Neural crest cell (in vitro differentiated cells): Measurements from ENCODE around the gene HOXD10. TPM values are rescaled to one million over a fixed set of nuclear protein-coding genes. Genes with fewer than 3 reads are reported as not detected.

ENCODE experiments used
- DNase-seq: peaks from one replicate; pipeline ENCODE4 v3.0.0; 2021; ENCODE audit warnings: low read depth, mixed read lengths, low spot score
- H3K27ac Mint-ChIP-seq: one replicate; pipeline ENCODE4 v1.8.0; 2021; ENCODE audit warnings: mild to moderate bottlenecking, mixed read lengths; ENCODE audit not compliant: unreplicated experiment
- H3K27me3 Mint-ChIP-seq: 2 replicates; pipeline ENCODE4 v1.8.0; 2021; ENCODE audit warnings: low read depth, mild to moderate bottlenecking, mixed read lengths
- H3K36me3 Mint-ChIP-seq: 2 replicates; pipeline ENCODE4 v1.8.0; 2021; ENCODE audit warnings: low read depth, mild to moderate bottlenecking, mixed read lengths
- H3K4me1 Mint-ChIP-seq: 2 replicates; pipeline ENCODE4 v1.8.0; 2021; ENCODE audit warnings: mixed read lengths
- H3K4me3 Mint-ChIP-seq: one replicate; pipeline ENCODE4 v1.8.0; 2021; ENCODE audit warnings: mild to moderate bottlenecking, mixed read lengths
- H3K9me3 Mint-ChIP-seq: 2 replicates; pipeline ENCODE4 v1.8.0; 2021; ENCODE audit warnings: mixed read lengths
- CTCF ChIP-seq: fragments of 200-600 bp; sonication (generic); conservative IDR thresholded peaks from 2 replicates; pipeline ENCODE4 v1.5.0; 2021; ENCODE audit warnings: antibody characterized with exemption, mild to moderate bottlenecking
- total RNA-seq: library from RNA; stranded (reverse); gene quantifications from 2 replicates; pipeline ENCODE4 v1.2.1, GENCODE V29; 2021

Gene HOXD10
- total RNA-seq, 1 donor from 2014 or later, result not detected

DNA sequence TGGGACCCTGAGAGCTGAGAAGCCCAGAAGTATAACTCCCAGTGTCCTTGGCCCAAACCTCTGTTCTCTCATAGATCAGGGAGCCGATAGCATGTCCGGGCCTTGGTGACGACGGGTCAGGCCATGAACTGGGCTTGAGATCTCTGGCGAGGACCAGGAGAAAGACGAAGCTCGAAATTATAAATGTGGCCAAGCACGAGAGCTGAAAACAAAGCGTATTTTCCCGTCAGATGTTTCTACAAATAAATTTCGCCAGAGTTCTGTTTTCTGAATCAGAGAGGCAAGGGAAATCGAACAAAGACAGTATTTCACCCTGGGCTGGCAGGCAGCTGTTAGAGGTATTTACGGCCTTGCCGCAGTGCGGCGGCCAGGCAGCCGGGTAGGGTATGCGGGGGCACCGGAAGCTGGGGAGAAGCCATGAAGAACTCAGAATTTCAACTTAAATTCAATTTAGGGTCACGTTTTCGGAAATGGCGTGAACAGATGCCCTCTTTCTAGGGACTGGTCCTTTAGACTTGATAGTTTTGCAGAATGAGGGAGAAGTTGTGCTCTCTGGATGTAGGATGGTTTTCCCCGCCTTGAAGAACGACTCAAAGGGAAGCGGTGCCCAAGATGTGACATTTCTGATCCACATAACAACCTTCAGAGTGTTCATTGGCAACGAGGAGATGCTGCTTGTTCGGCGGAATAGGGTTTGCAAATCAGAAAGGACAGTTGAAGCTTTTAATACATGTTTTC lies 22.5 kb downstream of the HOXD10 start:
- no peak for TF ChIP-seq CTCF
- Mint-ChIP-seq H3K9me3 (no peaks in the 10 kb centered on the region), H3K4me3 (peak overlapping the region; percentile 49), H3K36me3 (no peaks in the 10 kb centered on the region), H3K27ac (no peak overlapping the region), H3K27me3 (peaks cover 99% of the 10 kb centered on the region), H3K4me1 (peaks cover 4% of the 10 kb centered on the region)
- DNase-seq, result no peak

GRCh38 chr2:176139661-176140512 lies 23.3 kb downstream of the HOXD10 start:
- no peak for DNase-seq
- peaks cover 99% of the 10 kb centered on the region for H3K27me3 Mint-ChIP-seq
- no peaks in the 10 kb centered on the region for H3K9me3 Mint-ChIP-seq
- no peak overlapping the region for H3K27ac Mint-ChIP-seq
- peak overlapping the region; percentile 51 for H3K4me3 Mint-ChIP-seq
- no peak for TF ChIP-seq CTCF
- no peaks in the 10 kb centered on the region for H3K36me3 Mint-ChIP-seq
- H3K4me1 Mint-ChIP-seq, result peaks cover 4% of the 10 kb centered on the region

DNA sequence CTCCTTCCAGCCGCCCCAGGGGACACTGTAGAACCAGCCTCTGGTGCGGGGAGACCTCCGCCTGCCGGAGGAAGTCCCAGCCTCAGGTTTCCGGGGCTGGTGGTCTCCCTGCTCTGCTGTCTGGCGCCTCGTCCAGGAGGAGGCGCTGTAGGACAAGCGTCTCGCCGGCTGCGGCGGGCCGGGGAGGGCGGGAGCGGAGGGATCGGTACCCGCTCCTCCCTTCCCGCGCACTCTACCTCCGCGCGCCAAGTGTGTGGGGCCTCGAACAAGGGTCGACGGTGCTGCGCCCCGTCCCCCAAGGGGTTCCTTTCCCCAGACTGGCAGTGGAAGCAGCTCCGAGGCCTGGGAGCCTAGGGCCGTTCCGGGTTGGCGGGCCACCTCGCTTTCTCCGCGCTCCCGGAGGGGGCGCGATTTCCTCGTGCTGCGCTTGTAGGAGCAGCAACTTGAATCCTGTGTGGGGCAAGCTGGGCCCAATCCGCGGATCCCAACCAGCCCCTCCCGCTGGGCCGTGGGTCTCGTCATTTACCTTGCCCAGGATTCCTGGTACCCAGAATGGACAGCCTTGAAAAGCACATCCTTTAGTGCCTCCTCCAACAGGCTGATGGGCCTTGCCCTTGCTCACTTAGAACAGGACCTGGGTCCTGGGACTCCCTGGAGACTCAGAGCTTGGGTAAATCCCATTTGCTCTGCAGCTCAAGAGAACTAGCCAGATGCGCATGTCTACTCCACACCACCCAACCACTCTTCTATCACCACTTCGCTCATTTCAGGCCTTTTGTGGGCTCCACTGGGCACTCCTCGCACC lies 24.1 kb downstream of the HOXD10 start:
- Mint-ChIP-seq H3K27me3 (peaks cover 99% of the 10 kb centered on the region), H3K36me3 (no peaks in the 10 kb centered on the region), H3K4me3 (peak overlapping the region; percentile 51), H3K9me3 (no peaks in the 10 kb centered on the region), H3K27ac (no peak overlapping the region), H3K4me1 (peaks cover 4% of the 10 kb centered on the region)
- DNase-seq, result peak; percentile 81
- peak; percentile 96 for TF ChIP-seq CTCF

DNA sequence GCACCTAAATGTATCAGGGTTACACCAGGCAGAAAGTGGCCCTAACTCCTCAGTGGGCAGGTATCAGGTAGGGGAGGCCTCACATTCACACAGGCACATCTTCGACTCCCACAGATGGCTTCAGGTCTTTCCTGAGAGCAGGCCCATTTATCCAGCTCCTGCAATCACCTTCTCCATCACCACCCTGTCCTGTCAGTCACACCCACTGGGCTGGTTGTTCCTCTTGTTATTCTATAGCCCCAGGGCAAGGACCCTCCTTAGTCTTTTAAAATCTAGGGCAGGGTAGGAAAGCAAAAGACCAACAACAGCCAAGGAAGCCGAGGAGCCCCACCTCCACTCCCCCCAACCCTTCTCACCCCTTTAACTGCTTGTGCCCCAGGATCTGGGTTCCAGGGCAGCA lies 25.7 kb downstream of the HOXD10 start:
- Mint-ChIP-seq H3K27ac (no peak overlapping the region), H3K27me3 (peaks cover 100% of the 10 kb centered on the region), H3K9me3 (no peaks in the 10 kb centered on the region), H3K4me1 (peaks cover 4% of the 10 kb centered on the region), H3K36me3 (no peaks in the 10 kb centered on the region), H3K4me3 (no peak overlapping the region)
- no peak for DNase-seq
- TF ChIP-seq CTCF, result no peak
